Fibroblast of mammary gland (primary cell): ENCODE results near the gene MAGEB1.

Source experiments
- DNase-seq: peaks from one replicate; pipeline ENCODE4 v3.0.0-alpha.2; 2010; ENCODE audit warnings: low read depth
- H3K4me3 ChIP-seq: 2 replicates; pipeline ENCODE4 v1.5.1; 2011; ENCODE audit warnings: low read depth, mild to moderate bottlenecking, low read length, moderate library complexity; ENCODE audit not compliant: control insufficient read depth
- TF ChIP-seq, protein P1 (sequence below): conservative IDR thresholded peaks from 2 replicates; pipeline ENCODE4 v1.5.1; 2011; ENCODE audit warnings: low read depth, low read length, inconsistent platforms; ENCODE audit not compliant: control insufficient read depth, insufficient read depth

Gene MAGEB1, protein sequence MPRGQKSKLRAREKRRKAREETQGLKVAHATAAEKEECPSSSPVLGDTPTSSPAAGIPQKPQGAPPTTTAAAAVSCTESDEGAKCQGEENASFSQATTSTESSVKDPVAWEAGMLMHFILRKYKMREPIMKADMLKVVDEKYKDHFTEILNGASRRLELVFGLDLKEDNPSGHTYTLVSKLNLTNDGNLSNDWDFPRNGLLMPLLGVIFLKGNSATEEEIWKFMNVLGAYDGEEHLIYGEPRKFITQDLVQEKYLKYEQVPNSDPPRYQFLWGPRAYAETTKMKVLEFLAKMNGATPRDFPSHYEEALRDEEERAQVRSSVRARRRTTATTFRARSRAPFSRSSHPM

GRCh38 chrX:30246769-30247489 is at the start of gene MAGEB1:
Gene MAGEB1, plus strand, starts transcription at chrX:30247146. Its CDS starts 3,348 bp downstream, at chrX:30250494.
- no peak within 1 kb of the TSS for H3K4me3 ChIP-seq
- DNase-seq, result no peak
- TF ChIP-seq, protein P1, sequence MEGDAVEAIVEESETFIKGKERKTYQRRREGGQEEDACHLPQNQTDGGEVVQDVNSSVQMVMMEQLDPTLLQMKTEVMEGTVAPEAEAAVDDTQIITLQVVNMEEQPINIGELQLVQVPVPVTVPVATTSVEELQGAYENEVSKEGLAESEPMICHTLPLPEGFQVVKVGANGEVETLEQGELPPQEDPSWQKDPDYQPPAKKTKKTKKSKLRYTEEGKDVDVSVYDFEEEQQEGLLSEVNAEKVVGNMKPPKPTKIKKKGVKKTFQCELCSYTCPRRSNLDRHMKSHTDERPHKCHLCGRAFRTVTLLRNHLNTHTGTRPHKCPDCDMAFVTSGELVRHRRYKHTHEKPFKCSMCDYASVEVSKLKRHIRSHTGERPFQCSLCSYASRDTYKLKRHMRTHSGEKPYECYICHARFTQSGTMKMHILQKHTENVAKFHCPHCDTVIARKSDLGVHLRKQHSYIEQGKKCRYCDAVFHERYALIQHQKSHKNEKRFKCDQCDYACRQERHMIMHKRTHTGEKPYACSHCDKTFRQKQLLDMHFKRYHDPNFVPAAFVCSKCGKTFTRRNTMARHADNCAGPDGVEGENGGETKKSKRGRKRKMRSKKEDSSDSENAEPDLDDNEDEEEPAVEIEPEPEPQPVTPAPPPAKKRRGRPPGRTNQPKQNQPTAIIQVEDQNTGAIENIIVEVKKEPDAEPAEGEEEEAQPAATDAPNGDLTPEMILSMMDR, result no peak

- no peak for DNase-seq
- TF ChIP-seq, protein P1, result no peak
Observed at GRCh38 chrX:30212172-30212571, 34.8 kb upstream of the MAGEB1 start.

GRCh38 chrX:30215357-30215843 is 31.5 kb upstream of the MAGEB1 start, which contains the start of gene MAGEB2:
Gene MAGEB2, plus strand, starts transcription at chrX:30215563. Its CDS starts 3,018 bp downstream, at chrX:30218581.
- H3K4me3 ChIP-seq, result no peak within 1 kb of the TSS
- TF ChIP-seq, protein P1, result no peak
- no peak for DNase-seq

More at GRCh38 chrX:30212172-30212571, 34.8 kb upstream of the MAGEB1 start:
- no peak overlapping the region for H3K4me3 ChIP-seq

- DNase-seq, result no peak
- TF ChIP-seq, protein P1, result no peak
Observed at GRCh38 chrX:30217465-30217864, 29.5 kb upstream of the MAGEB1 start.

GRCh38 chrX:30219372-30219771 is 27.6 kb upstream of the MAGEB1 start:
- TF ChIP-seq, protein P1, result no peak
- no peak overlapping the region for H3K4me3 ChIP-seq
- no peak for DNase-seq

More at GRCh38 chrX:30217465-30217864, 29.5 kb upstream of the MAGEB1 start:
- no peak overlapping the region for H3K4me3 ChIP-seq

GRCh38 chrX:30220661-30221060 is 26.3 kb upstream of the MAGEB1 start:
- no peak for DNase-seq
- TF ChIP-seq, protein P1, result no peak
- H3K4me3 ChIP-seq, result no peak overlapping the region
